Measurements from ENCODE around the gene KIDINS220.

KIDINS220 gene

GRCh38 chr2:8851811-8852560, 14.6 kb upstream of the KIDINS220 start:
- no peak for DNase-seq (ENCODE audit: low read depth in 2 of 2)

GRCh38 chr2:8850845-8851487, 13.6 kb upstream of the KIDINS220 start:
- DNase-seq (ENCODE audit: low read depth in 2 of 2) = no peak

GRCh38 chr2:8849327-8849726, 11.9 kb upstream of the KIDINS220 start:
- DNase-seq (ENCODE audit: low read depth in 2 of 2) = no peak

- DNase-seq (ENCODE audit: low read depth in 2 of 2) = no peak
Measured at GRCh38 chr2:8848328-8849100, 11.1 kb upstream of the KIDINS220 start.

- no peak for DNase-seq (ENCODE audit: low read depth in 2 of 2)
Measured at GRCh38 chr2:8847400-8847799, 10.0 kb upstream of the KIDINS220 start.

GRCh38 chr2:8841932-8842331, 4.5 kb upstream of the KIDINS220 start:
- DNase-seq (ENCODE audit: low read depth in 2 of 2) = no peak

GRCh38 chr2:8840475-8841091, 3.2 kb upstream of the KIDINS220 start:
- no peak for DNase-seq (ENCODE audit: low read depth in 2 of 2)

- DNase-seq (ENCODE audit: low read depth in 2 of 2) = no peak
Measured at GRCh38 chr2:8839189-8839965, 2.0 kb upstream of the KIDINS220 start.

- DNase-seq (ENCODE audit: low read depth in 2 of 2) = no peak
Measured at GRCh38 chr2:8837795-8838140, 355 bp upstream of the KIDINS220 start.

- no peak for DNase-seq (ENCODE audit: low read depth in 2 of 2)
Measured at GRCh38 chr2:8835279-8835678, 2.1 kb downstream of the KIDINS220 start.

GRCh38 chr2:8833853-8834252, 3.6 kb downstream of the KIDINS220 start:
- DNase-seq (ENCODE audit: low read depth in 2 of 2) = no peak

GRCh38 chr2:8831516-8831915, 5.9 kb downstream of the KIDINS220 start:
- no peak for DNase-seq (ENCODE audit: low read depth in 2 of 2)

- no peak for DNase-seq (ENCODE audit: low read depth in 2 of 2)
Measured at GRCh38 chr2:8827729-8828128, 9.7 kb downstream of the KIDINS220 start.

GRCh38 chr2:8822218-8822617, 15.2 kb downstream of the KIDINS220 start:
- no peak for DNase-seq (ENCODE audit: low read depth in 2 of 2)

- DNase-seq (ENCODE audit: low read depth in 2 of 2) = no peak
Measured at GRCh38 chr2:8821276-8822217, 15.9 kb downstream of the KIDINS220 start.

GRCh38 chr2:8819948-8820347, 17.5 kb downstream of the KIDINS220 start:
- DNase-seq (ENCODE audit: low read depth in 2 of 2) = no peak

GRCh38 chr2:8819194-8819593, 18.2 kb downstream of the KIDINS220 start:
- DNase-seq (ENCODE audit: low read depth in 2 of 2) = no peak

GRCh38 chr2:8817221-8817620, 20.2 kb downstream of the KIDINS220 start:
- DNase-seq (ENCODE audit: low read depth in 2 of 2) = no peak

GRCh38 chr2:8806885-8807704, 30.3 kb downstream of the KIDINS220 start:
- no peak for DNase-seq (ENCODE audit: low read depth in 2 of 2)
